GM04503 (cell line): ENCODE measurements around the gene FCMR.

Experiments
- DNase-seq: peaks from one replicate; pipeline ENCODE4 v3.0.0-alpha.2; 2012; ENCODE audit warnings: low read depth

Gene FCMR

GRCh38 chr1:206923009-206923960 lies 1.5 kb upstream of the FCMR start:
- DNase-seq: no peak

- no peak for DNase-seq
Observed at GRCh38 chr1:206922524-206922923, 783 bp upstream of the FCMR start.

GRCh38 chr1:206918076-206918475 lies 3.7 kb downstream of the FCMR start:
- DNase-seq: no peak

GRCh38 chr1:206916000-206916709 lies 5.6 kb downstream of the FCMR start:
- no peak for DNase-seq

GRCh38 chr1:206915030-206915735 lies 6.6 kb downstream of the FCMR start:
- DNase-seq: no peak

- DNase-seq: no peak
Observed at GRCh38 chr1:206913766-206914537, 7.8 kb downstream of the FCMR start.

GRCh38 chr1:206912445-206913095 lies 9.2 kb downstream of the FCMR start:
- peak; percentile 41 for DNase-seq

- DNase-seq: no peak
Observed at GRCh38 chr1:206911064-206911663, 10.6 kb downstream of the FCMR start.

- no peak for DNase-seq
Observed at GRCh38 chr1:206909883-206910318, 11.8 kb downstream of the FCMR start.

GRCh38 chr1:206909161-206909882 lies 12.4 kb downstream of the FCMR start:
- DNase-seq: no peak

GRCh38 chr1:206908038-206908437 lies 13.7 kb downstream of the FCMR start:
- DNase-seq: no peak

GRCh38 chr1:206907304-206907991 lies 14.3 kb downstream of the FCMR start:
- no peak for DNase-seq

- DNase-seq: peak; percentile 86
Observed at GRCh38 chr1:206905295-206906164, 16.2 kb downstream of the FCMR start.

- no peak for DNase-seq
Observed at GRCh38 chr1:206904423-206905142, 17.2 kb downstream of the FCMR start.

GRCh38 chr1:206903687-206904086 lies 18.1 kb downstream of the FCMR start:
- no peak for DNase-seq

GRCh38 chr1:206902702-206903101 lies 19.0 kb downstream of the FCMR start:
- DNase-seq: no peak

GRCh38 chr1:206901944-206902343 lies 19.8 kb downstream of the FCMR start:
- no peak for DNase-seq

GRCh38 chr1:206900149-206900548 lies 21.6 kb downstream of the FCMR start:
- DNase-seq: no peak
